Endothelial cell (in vitro differentiated cells): ENCODE measurements around the gene ATXN1. TPM values are rescaled to one million over a fixed set of nuclear protein-coding genes. Genes with fewer than 3 reads are reported as not detected.

Experiments
- DNase-seq: peaks from one replicate; pipeline ENCODE4 v3.0.0; 2021; ENCODE audit warnings: low spot score
- H3K27ac Mint-ChIP-seq: one replicate; pipeline ENCODE4 v1.8.0; 2021; ENCODE audit warnings: mixed read lengths, inconsistent platforms; ENCODE audit not compliant: unreplicated experiment
- H3K27me3 Mint-ChIP-seq: one replicate; pipeline ENCODE4 v1.8.0; 2021; ENCODE audit warnings: mild to moderate bottlenecking, moderate library complexity, mixed read lengths, inconsistent platforms; ENCODE audit not compliant: unreplicated experiment
- H3K36me3 Mint-ChIP-seq: one replicate; pipeline ENCODE4 v1.8.0; 2021; ENCODE audit warnings: mild to moderate bottlenecking, low read depth, mixed read lengths, inconsistent platforms; ENCODE audit not compliant: unreplicated experiment
- H3K4me1 Mint-ChIP-seq: one replicate; pipeline ENCODE4 v1.8.0; 2021; ENCODE audit warnings: mild to moderate bottlenecking, mixed read lengths, inconsistent platforms; ENCODE audit not compliant: unreplicated experiment
- H3K4me3 Mint-ChIP-seq: one replicate; pipeline ENCODE4 v1.8.0; 2021; ENCODE audit warnings: mild to moderate bottlenecking, mixed read lengths, inconsistent platforms; ENCODE audit not compliant: unreplicated experiment
- H3K9me3 Mint-ChIP-seq: one replicate; pipeline ENCODE4 v1.8.0; 2021; ENCODE audit warnings: mixed read lengths, inconsistent platforms; ENCODE audit not compliant: unreplicated experiment
- CTCF ChIP-seq: fragments of 200-600 bp; sonication (generic); IDR thresholded peaks from one replicate; pipeline ENCODE4 v1.5.0; 2021; ENCODE audit warnings: antibody characterized with exemption; ENCODE audit not compliant: unreplicated experiment
- total RNA-seq: library from RNA; stranded (reverse); fragmentation: NEBNext Ultra II Directional; extraction: Animal tissue kit (Norgen Biotek cat#: 25700); gene quantifications from one replicate; pipeline ENCODE4 v1.2.1, GENCODE V29; 2021; ENCODE audit not compliant: unreplicated experiment

Gene ATXN1
- total RNA-seq, 1 donor from 2014 or later: 18.7 TPM

GRCh38 chr6:16362819-16363589, 398.3 kb downstream of the ATXN1 start:
- Mint-ChIP-seq H3K9me3 (no peaks in the 10 kb centered on the region), H3K4me1 (peaks cover 8% of the 10 kb centered on the region), H3K4me3 (no peak overlapping the region), H3K27me3 (no peaks in the 10 kb centered on the region), H3K36me3 (no peaks in the 10 kb centered on the region), H3K27ac (no peak overlapping the region)
- TF ChIP-seq CTCF: no peak
- no peak for DNase-seq

GRCh38 chr6:16362296-16362695, 399.0 kb downstream of the ATXN1 start:
- Mint-ChIP-seq H3K27ac (no peak overlapping the region), H3K9me3 (no peaks in the 10 kb centered on the region), H3K36me3 (no peaks in the 10 kb centered on the region), H3K4me3 (no peak overlapping the region), H3K4me1 (peaks cover 8% of the 10 kb centered on the region), H3K27me3 (no peaks in the 10 kb centered on the region)
- no peak for DNase-seq
- TF ChIP-seq CTCF: no peak

- Mint-ChIP-seq H3K4me1 (peaks cover 8% of the 10 kb centered on the region), H3K36me3 (no peaks in the 10 kb centered on the region), H3K4me3 (no peak overlapping the region), H3K9me3 (no peaks in the 10 kb centered on the region), H3K27ac (no peak overlapping the region), H3K27me3 (no peaks in the 10 kb centered on the region)
- no peak for DNase-seq
- no peak for TF ChIP-seq CTCF
These were observed 399.4 kb downstream of the ATXN1 start for GRCh38 chr6:16361861-16362260.

- H3K36me3 Mint-ChIP-seq: no peaks in the 10 kb centered on the region
These were observed 400.1 kb downstream of the ATXN1 start for GRCh38 chr6:16361121-16361520.

More at GRCh38 chr6:16361121-16361520, 400.1 kb downstream of the ATXN1 start:
- no peak overlapping the region for H3K27ac Mint-ChIP-seq
- no peak overlapping the region for H3K4me3 Mint-ChIP-seq
- no peaks in the 10 kb centered on the region for H3K27me3 Mint-ChIP-seq
- DNase-seq: no peak
- TF ChIP-seq CTCF: no peak
- no peaks in the 10 kb centered on the region for H3K9me3 Mint-ChIP-seq
- peaks cover 8% of the 10 kb centered on the region for H3K4me1 Mint-ChIP-seq
